Heart right ventricle (tissue), 16 donors: ENCODE data around the gene RNASE12. TPM values are rescaled to one million over a fixed set of nuclear protein-coding genes. Genes with fewer than 3 reads are reported as not detected.

ENCODE experiments used
- ATAC-seq, 8 donors: fragments of 200-7000 bp; cut with Tn5 transposase; one replicate each; pipeline ENCODE4 v1.9.1; 2020; ENCODE audit warnings: mild to moderate bottlenecking in 8 of 8, moderate library complexity in 8 of 8, moderate number of reproducible peaks in 1 of 8
- DNase-seq, 2 donors: peaks; one replicate each; pipeline ENCODE4 v3.0.0-alpha.2; 2020
- H3K27ac ChIP-seq, 10 donors: fragments of 200-600 bp; sonication (generic) in 2 of 10; one replicate each; pipeline versions ENCODE4 v1.5.0 to v1.8.0; 2020 to 2022; ENCODE audit warnings: mild to moderate bottlenecking in 3 of 10
- H3K27me3 ChIP-seq, 7 donors: fragments of 200-600 bp; one replicate each; pipeline ENCODE4 v1.8.0; 2021 to 2022; ENCODE audit warnings: mild to moderate bottlenecking in 2 of 7
- H3K36me3 ChIP-seq, 9 donors: fragments of 200-600 bp; sonication (generic) in 1 of 9; one replicate each; pipeline versions ENCODE4 v1.5.0 to v1.8.0; 2020 to 2022; ENCODE audit warnings: mild to moderate bottlenecking in 2 of 9
- H3K4me1 ChIP-seq, 9 donors: fragments of 200-600 bp; sonication (generic) in 1 of 9; one replicate each; pipeline versions ENCODE4 v1.5.0 to v1.8.0; 2020 to 2022; ENCODE audit warnings: mild to moderate bottlenecking in 4 of 9
- H3K4me3 ChIP-seq, 10 donors: fragments of 200-600 bp; sonication (generic) in 2 of 10; one replicate each; pipeline versions ENCODE4 v1.5.0 to v1.8.0; 2020 to 2022; ENCODE audit warnings: mild to moderate bottlenecking in 7 of 10, moderate library complexity in 2 of 10
- H3K9me3 ChIP-seq, 11 donors: fragments of 200-600 bp in 10 of 11; sonication (generic) in 2 of 11; one replicate each; pipeline versions ENCODE4 v1.5.0 to v1.8.0; 2013 to 2022; ENCODE audit warnings: mild to moderate bottlenecking in 2 of 11, control low read depth in 1 of 11, moderate library complexity in 1 of 11
- WGBS, 2 donors: extraction: QIAGEN DNeasy Blood & Tissue Kit; methylation state at CpG; one replicate each; pipeline ENCODE4 v1.1.7; 2013; ENCODE audit warnings: inconsistent platforms in 1 of 2; 5-methylcytosine and 5-hydroxymethylcytosine counted together
- intact Hi-C, 10 donors: fragments of 100-400 bp; cut with DNase I; formaldehyde crosslinking; loops; one replicate each; pipeline versions ENCODE4 v1.11.1 to v1.14.2; 2022
- polyA plus RNA-seq, 2 donors: library from polyadenylated mRNA; stranded (reverse); fragments of 200-250 nt; gene quantifications; one replicate each; pipeline ENCODE4 v1.2.3, GENCODE V29; 2013
- total RNA-seq, 10 donors: library from RNA; stranded (reverse); fragmentation: NEBNext Ultra II Directional in 3 of 10; extraction: Animal tissue kit (Norgen Biotek cat#: 25700) in 3 of 10; gene quantifications; one replicate each; pipeline versions ENCODE4 v1.2.1 to v1.2.4, GENCODE V29; 2021 to 2023
- TF ChIP-seq, protein P1 (sequence below), 9 donors: fragments of 200-600 bp; sonication (generic) in 2 of 9; IDR thresholded peaks; one replicate each; pipeline versions ENCODE4 v1.5.0 to v1.8.0; 2021 to 2022; ENCODE audit warnings: antibody characterized with exemption in 9 of 9, mild to moderate bottlenecking in 5 of 9, moderate library complexity in 1 of 9
- donor health status: Arrhythmogenic right ventricular cardiomyopathy.
- donor health status: ischemic (EF 13 %, LVEDD 7.1; RV severe dilation, severe dysfunction).
- donor health status: healthy with polysubstance abuse.
- donor health status: DM: no; HTN: yes; CAD: no.
- donor health status: DM: no; HTN: no; CAD: no.
- donor health status: ischemic (EF 25% LVEDD 6.9; RV normal size, moderate dysfunction).
- donor health status: ischemic (EF 25% LVEDD 5.7; RV mildly dilated, moderate dysfunction).
- donor health status: healthy.
- donor health status: DM: yes; HTN: yes; CAD: no.
- donor health status: Ischemic cardiomyopathy.
- donor health status: ischemic (EF 35%, LVEDD 5.7; RV mildly dilated, moderate dysfunction).
- donor health status: nonischemic (EF 11% LVEDD 7.7; RV severe dilation, severe dysfunction).
- donor health status: DM: yes; HTN: yes; CAD: no.
- donor health status: PGD.
- donor health status: ischemic (EF 29% LVEDD 5.4; RV normal size, mild dysfunction).
- donor health status: nonischemic (EF 23%, LVEDD 6.1; RV moderate dilation, normal function).

RNASE12 gene
- total and polyA plus RNA-seq, 12 donors, result not detected

DNA sequence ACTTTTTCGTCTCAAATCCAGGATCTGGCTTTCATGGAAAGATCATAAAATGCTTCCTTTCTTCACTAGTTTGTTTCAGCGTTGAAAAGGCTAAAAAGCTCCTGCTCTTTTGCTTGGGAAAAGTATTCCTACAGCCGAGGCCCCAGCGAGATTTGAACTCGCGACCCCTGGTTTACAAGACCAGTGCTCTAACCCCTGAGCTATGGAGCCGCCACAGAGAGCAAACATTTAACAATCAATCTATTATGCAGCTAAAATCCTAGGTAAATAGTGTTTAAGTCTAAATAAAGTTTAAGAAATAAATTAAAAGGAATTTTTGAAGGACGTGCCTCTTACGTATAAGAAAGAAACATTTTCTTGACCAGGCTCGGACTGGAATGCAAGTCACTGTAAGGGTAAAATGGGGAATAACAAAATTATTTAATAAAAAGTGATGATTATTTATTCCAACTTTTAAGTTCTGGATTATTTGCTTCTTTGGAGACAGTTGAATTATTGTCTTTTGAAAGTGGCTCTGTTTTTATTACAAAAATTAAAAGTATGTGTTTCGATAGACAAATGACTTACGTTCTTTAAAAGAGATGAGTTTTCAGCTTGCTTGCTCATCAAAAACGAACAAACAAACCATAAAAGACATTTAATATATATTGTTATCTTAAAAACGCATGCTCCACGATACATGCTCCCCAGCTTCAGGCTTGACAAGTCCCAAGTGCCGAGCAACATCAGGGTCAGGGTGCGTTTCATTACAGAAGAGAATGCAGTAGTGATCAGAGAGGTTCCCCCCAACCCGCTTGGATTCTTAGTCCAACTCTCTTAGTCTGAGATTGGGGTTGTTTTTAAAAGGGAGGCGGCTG is 40.1 kb upstream of the RNASE12 start:
- H3K27ac ChIP-seq, result no peak overlapping the region
- DNase-seq (no peak), ATAC-seq (peak in 6 of 8 donors; percentile 49 to 73 (median 62))
- H3K4me3 ChIP-seq, result peak overlapping the region in 9 of 10 donors; percentile 2 to 45 (median 30)
- no peaks in the 10 kb centered on the region for H3K9me3 ChIP-seq
- WGBS, 2 donors, result 1 to 3% methylated on average over 19 of the region's 19 CpGs
- intact Hi-C loops, result loop anchor here in 5 of 10 donors (2.0 to 5.0 kb wide), 2 partner anchors 18 to 51 kb away; partner anchors contain the start of gene RNASE4 (in 5 of the 5)
- H3K36me3 ChIP-seq, result no peaks in the 10 kb centered on the region
- H3K4me1 ChIP-seq, result peaks cover 0 to 50% (median 25%) of the 10 kb centered on the region in 9 donors
- TF ChIP-seq, protein P1, sequence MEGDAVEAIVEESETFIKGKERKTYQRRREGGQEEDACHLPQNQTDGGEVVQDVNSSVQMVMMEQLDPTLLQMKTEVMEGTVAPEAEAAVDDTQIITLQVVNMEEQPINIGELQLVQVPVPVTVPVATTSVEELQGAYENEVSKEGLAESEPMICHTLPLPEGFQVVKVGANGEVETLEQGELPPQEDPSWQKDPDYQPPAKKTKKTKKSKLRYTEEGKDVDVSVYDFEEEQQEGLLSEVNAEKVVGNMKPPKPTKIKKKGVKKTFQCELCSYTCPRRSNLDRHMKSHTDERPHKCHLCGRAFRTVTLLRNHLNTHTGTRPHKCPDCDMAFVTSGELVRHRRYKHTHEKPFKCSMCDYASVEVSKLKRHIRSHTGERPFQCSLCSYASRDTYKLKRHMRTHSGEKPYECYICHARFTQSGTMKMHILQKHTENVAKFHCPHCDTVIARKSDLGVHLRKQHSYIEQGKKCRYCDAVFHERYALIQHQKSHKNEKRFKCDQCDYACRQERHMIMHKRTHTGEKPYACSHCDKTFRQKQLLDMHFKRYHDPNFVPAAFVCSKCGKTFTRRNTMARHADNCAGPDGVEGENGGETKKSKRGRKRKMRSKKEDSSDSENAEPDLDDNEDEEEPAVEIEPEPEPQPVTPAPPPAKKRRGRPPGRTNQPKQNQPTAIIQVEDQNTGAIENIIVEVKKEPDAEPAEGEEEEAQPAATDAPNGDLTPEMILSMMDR (IDR thresholded peaks at IDR 0.05), result no peak
- H3K27me3 ChIP-seq, result peaks cover 0 to 100% (median 56%) of the 10 kb centered on the region in 7 donors

DNA sequence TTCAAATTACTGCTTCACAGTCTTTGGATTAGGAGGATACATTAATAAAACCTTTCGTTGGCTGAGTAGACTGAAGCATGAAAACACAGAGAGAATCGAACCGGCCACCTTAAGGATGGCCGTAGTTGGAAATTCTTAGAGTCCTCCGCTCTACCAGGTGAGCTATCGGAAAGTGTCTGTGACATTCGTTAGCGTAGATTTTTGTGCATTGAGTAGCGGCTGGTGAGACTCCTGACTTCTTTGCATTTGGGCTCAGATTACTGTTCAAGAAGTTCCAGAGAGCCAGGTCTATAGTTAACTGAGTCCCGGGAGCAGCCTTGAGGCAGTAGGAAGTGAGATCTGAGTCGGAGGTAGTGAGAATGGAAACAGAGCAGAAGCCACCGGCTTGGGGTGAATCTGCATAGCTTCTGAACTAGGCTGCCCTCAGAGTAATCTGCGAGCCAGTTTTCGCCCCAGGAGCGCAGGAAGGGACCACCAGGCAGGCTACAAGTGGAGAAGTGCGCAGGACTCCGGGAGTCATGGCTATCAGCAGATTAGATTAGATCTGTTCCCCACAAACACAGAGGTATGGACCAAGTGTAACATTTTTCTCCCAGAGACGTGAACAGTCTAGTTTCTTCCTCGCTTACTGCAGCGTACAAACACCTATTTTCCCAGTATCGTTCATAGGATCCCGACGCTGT is 39.3 kb upstream of the RNASE12 start:
- intact Hi-C loops, result loop anchor here in 5 of 10 donors (2.0 to 5.0 kb wide), 2 partner anchors 18 to 52 kb away; partner anchors contain the start of gene RNASE4 (in 5 of the 5)
- Histone ChIP-seq H3K36me3 (no peaks in the 10 kb centered on the region), H3K4me1 (peaks cover 0 to 58% (median 27%) of the 10 kb centered on the region in 9 donors), H3K4me3 (peak overlapping the region in 9 of 10 donors; percentile 1 to 45 (median 30)), H3K9me3 (no peaks in the 10 kb centered on the region), H3K27ac (no peak overlapping the region), H3K27me3 (peaks cover 0 to 100% (median 48%) of the 10 kb centered on the region in 7 donors)
- ATAC-seq (peak in 1 of 8 donors; percentile 6), DNase-seq (no peak)
- 2 to 5% methylated on average over 23 of the region's 23 CpGs for WGBS, 2 donors
- TF ChIP-seq, protein P1 (IDR thresholded peaks at IDR 0.05), result no peak

DNA sequence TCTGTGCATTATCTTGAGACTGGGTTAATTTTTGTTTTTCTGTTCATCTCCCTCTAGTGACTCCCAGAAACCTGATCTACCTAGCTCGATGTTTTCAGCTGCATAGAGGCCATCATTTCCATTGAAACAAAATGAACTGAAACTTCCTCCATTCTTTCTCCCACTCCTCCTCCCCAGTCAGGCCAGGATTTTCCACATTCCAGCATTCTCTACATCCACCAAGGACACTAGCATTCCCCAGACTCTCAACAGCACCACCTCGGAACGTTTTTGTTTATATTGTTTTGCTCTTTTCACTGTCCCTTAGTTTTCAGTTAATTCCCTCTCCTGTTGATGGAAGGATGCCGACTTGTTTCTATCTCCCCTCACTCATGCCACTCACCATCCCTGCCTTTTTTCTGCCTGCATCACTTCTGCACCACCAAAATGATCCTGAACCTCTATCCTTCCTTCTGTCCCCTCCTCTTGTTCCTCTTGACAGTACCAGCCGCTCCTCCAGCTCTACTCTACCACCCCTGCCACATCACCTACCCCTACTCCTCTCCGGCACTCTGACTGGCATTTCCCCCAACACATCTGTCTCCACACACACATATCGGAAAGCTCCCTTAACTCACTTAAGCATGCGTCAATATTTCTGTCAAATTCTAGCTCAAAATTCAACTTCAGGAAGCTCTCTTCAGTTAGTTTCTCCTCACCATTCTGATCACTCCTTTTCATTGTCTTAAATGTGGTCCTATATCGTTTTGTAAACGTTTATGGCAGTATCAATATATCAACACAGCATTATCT is 37.1 kb upstream of the RNASE12 start:
- intact Hi-C loops, result loop anchor here in 1 of 10 donors (5.0 kb wide), 1 partner anchor 54 kb away; the partner anchor contains the start of gene RNASE4
- ATAC-seq (no peak), DNase-seq (no peak)
- Histone ChIP-seq H3K27ac (no peak overlapping the region), H3K27me3 (peaks cover 0 to 93% (median 34%) of the 10 kb centered on the region in 7 donors), H3K4me1 (peaks cover 0 to 77% (median 40%) of the 10 kb centered on the region in 9 donors), H3K36me3 (no peaks in the 10 kb centered on the region), H3K9me3 (peaks cover 0 to 11% (median 0%) of the 10 kb centered on the region in 11 donors), H3K4me3 (no peak overlapping the region)
- TF ChIP-seq, protein P1 (IDR thresholded peaks at IDR 0.05), result no peak
- 38 to 48% methylated on average over 10 of the region's 10 CpGs for WGBS, 2 donors
